ENCODE data around the gene KREMEN2. TPM values are rescaled to one million over a fixed set of nuclear protein-coding genes. Genes with fewer than 3 reads are reported as not detected.

The KREMEN2 gene
- total and polyA plus RNA-seq, 9 of the 15 experiments (the other 6 are each of a cell fraction or from before 2014, with no cell fraction given), result 0.04 to 7.7 (median 1.5) TPM; not detected in 1

DNA sequence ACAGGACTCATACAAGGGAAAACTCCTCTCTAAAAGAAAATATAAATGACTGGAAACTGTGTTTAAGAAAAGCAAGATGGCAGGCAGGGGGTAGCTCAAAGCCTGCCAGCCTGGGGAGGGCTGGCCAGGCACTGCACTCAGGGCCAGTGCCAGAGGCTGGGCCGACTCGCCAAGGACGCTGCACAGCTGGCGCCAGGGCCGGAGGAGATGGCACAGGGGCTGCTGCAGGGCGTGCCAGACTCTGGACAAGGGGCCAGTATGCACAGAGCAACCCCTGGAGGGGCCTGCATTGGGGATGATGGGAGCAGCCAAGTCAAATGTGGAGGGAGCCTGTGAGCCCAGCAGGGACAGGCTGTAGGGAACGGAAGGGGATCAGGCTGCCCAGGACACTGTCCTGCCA lies 12.1 kb downstream of the KREMEN2 start:
- H3K4me2 ChIP-seq (ENCODE audit: insufficient read depth, low read length), result no peak overlapping the region
- H3K27me3 ChIP-seq (ENCODE audit: control insufficient read depth in 2 of 2, insufficient read depth in 2 of 2, low read length in 2 of 2), result no peaks in the 10 kb centered on the region
- H3K9ac ChIP-seq (ENCODE audit: insufficient read depth in 1 of 2, low read depth in 2 of 2, low read length in 2 of 2), result peak overlapping the region in 1 of 2 experiments; percentile 79; a peak in 2 of 4 replicates
- no peak overlapping the region for H2AFZ ChIP-seq (ENCODE audit: low read depth, low read length)
- peak; percentile 58 for TF ChIP-seq RBFOX2 (IDR thresholded peaks at IDR 0.05; ENCODE audit: low read depth, low read length)
- TF ChIP-seq, protein P1, sequence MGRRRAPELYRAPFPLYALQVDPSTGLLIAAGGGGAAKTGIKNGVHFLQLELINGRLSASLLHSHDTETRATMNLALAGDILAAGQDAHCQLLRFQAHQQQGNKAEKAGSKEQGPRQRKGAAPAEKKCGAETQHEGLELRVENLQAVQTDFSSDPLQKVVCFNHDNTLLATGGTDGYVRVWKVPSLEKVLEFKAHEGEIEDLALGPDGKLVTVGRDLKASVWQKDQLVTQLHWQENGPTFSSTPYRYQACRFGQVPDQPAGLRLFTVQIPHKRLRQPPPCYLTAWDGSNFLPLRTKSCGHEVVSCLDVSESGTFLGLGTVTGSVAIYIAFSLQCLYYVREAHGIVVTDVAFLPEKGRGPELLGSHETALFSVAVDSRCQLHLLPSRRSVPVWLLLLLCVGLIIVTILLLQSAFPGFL (CRISPR knock-in tag; IDR thresholded peaks at IDR 0.05), result no peak
- POLR2A ChIA-PET, result interaction anchor here (1.0 to 1.3 kb wide), 2 partner anchors 9 to 20 kb away, joined by 3 read pairs; no protein-coding TSS in a partner anchor
- CTCF ChIA-PET (ENCODE audit: low intra/inter-chr PET ratio), result no interaction called here
- DNase-seq (ENCODE audit: extremely low read depth in 1 of 4, low spot score in 3 of 4) (no peak), FAIRE-seq (no peak), ATAC-seq (no peak)
- intact Hi-C loops (cut with micrococcal nuclease) (no loop called here), in situ Hi-C loops (cut with MboI) (no loop called here)
- H3K9me3 ChIP-seq (replicated peaks; ENCODE audit: control insufficient read depth, insufficient read depth, low read depth, low read length), result no peaks in the 10 kb centered on the region
- BruUV-seq (replicated peaks), result no TSS peak
- no peak overlapping the region for H3K4me3 ChIP-seq
- H3K27ac ChIP-seq (ENCODE audit: extremely low read depth, low read depth, low read length), result no peak overlapping the region
- peaks cover 83% of the 10 kb centered on the region; the same call in 2 of the 3 replicates for H3K36me3 ChIP-seq (ENCODE audit: control insufficient read depth, insufficient read depth, low read length)
- H3K4me1 ChIP-seq (replicated peaks in 1 of 2; ENCODE audit: control insufficient read depth in 2 of 2, insufficient read depth in 2 of 2, low read length in 2 of 2), result peaks cover 0 to 90% of the 10 kb centered on the region in 2 experiments; a peak in 4 of 5 replicates
- peaks cover 13% of the 10 kb centered on the region for H4K20me1 ChIP-seq (replicated peaks; ENCODE audit: control insufficient read depth, insufficient read depth, low read length)
- 95% methylated on average over 6 of the region's 7 CpGs for WGBS (ENCODE audit: insufficient coverage, low coverage, missing lambda C conversion rate)
- H3K9me1 ChIP-seq (ENCODE audit: control insufficient read depth, insufficient read depth, low read length), result no peaks in the 10 kb centered on the region
- peaks cover 50% of the 10 kb centered on the region for H3K79me2 ChIP-seq (ENCODE audit: control insufficient read depth, insufficient read depth, low read length)

DNA sequence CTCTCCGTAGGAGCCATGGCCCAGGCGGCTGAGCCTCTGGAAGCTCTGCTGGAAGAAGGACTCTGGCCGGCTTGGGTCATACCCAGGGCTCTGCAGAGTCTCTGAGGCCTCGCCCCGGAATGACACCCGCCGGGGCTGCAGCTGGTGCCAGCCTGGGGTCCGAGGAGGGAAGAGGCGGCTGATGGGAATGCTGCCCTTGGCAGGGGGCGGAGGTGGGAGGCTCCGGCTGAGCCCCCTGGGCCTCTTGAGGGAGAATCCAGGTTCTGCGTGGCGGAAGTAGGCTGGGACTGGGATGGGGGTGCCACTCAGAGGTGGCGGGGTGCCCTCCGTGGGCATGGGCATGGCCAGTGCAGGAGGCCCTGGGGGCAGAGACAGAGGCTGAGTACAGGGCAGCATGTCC lies 12.6 kb downstream of the KREMEN2 start:
- no peak overlapping the region for H3K27ac ChIP-seq (ENCODE audit: extremely low read depth, low read depth, low read length)
- CTCF ChIA-PET (ENCODE audit: low intra/inter-chr PET ratio), result no interaction called here
- no peak for ATAC-seq
- H3K9me3 ChIP-seq (replicated peaks; ENCODE audit: control insufficient read depth, insufficient read depth, low read depth, low read length), result no peaks in the 10 kb centered on the region
- no peak overlapping the region for H2AFZ ChIP-seq (ENCODE audit: low read depth, low read length)
- peaks cover 47% of the 10 kb centered on the region for H3K79me2 ChIP-seq (ENCODE audit: control insufficient read depth, insufficient read depth, low read length)
- in situ Hi-C loops (cut with MboI) (no loop called here), intact Hi-C loops (cut with micrococcal nuclease) (no loop called here)
- no peak for FAIRE-seq
- BruUV-seq (replicated peaks), result no TSS peak
- H3K9me1 ChIP-seq (ENCODE audit: control insufficient read depth, insufficient read depth, low read length), result no peaks in the 10 kb centered on the region
- peaks cover 3 to 90% of the 10 kb centered on the region in 2 experiments for H3K4me1 ChIP-seq (replicated peaks in 1 of 2; ENCODE audit: control insufficient read depth in 2 of 2, insufficient read depth in 2 of 2, low read length in 2 of 2)
- H3K36me3 ChIP-seq (ENCODE audit: control insufficient read depth, insufficient read depth, low read length), result peaks cover 78% of the 10 kb centered on the region; the same call in 2 of the 3 replicates
- POLR2A ChIA-PET, result interaction anchor here (0.6 to 1.3 kb wide), 4 partner anchors 9 to 127 kb away, joined by 3 read pairs; no protein-coding TSS in a partner anchor
- TF ChIP-seq POLR2G (IDR thresholded peaks at IDR 0.05; ENCODE audit: low read depth, low read length) (peak; percentile 65), HMGN3 (IDR thresholded peaks at IDR 0.05; ENCODE audit: borderline replicate concordance, extremely low read depth, insufficient read length, low read depth, low read length) (peak; percentile 15), POLR2AphosphoS2 (IDR thresholded peaks at IDR 0.05; ENCODE audit: low read length) (no peak), RBFOX2 (IDR thresholded peaks at IDR 0.05; ENCODE audit: low read depth, low read length) (peak; percentile 64)
- peak overlapping the region in 1 of 2 experiments; percentile 79; a peak in 2 of 4 replicates for H3K9ac ChIP-seq (ENCODE audit: insufficient read depth in 1 of 2, low read depth in 2 of 2, low read length in 2 of 2)
- no peaks in the 10 kb centered on the region for H3K27me3 ChIP-seq (ENCODE audit: control insufficient read depth in 2 of 2, insufficient read depth in 2 of 2, low read length in 2 of 2)
- H3K4me2 ChIP-seq (ENCODE audit: insufficient read depth, low read length), result no peak overlapping the region
- no peak for DNase-seq (ENCODE audit: extremely low read depth in 1 of 4, low spot score in 3 of 4)
- H3K4me3 ChIP-seq, result no peak overlapping the region
- 96% methylated on average over 15 of the region's 15 CpGs for WGBS (ENCODE audit: insufficient coverage, low coverage, missing lambda C conversion rate)
- H4K20me1 ChIP-seq (replicated peaks; ENCODE audit: control insufficient read depth, insufficient read depth, low read length), result peaks cover 11% of the 10 kb centered on the region

Measured in K562 (cell line).